WTC11 (cell line): ENCODE measurements around the gene C2orf92. TPM values are rescaled to one million over a fixed set of nuclear protein-coding genes. Genes with fewer than 3 reads are reported as not detected.

ENCODE experiments used
- ATAC-seq: fragments of 200-7000 bp; cut with Tn5 transposase; 2 replicates; pipeline ENCODE4 v1.10.0; 2021; ENCODE audit warnings: mild to moderate bottlenecking, moderate library complexity
- CTCF ChIA-PET: fragments of 300-600 bp; sonication (Branson Sonifier 250); formaldehyde crosslinking; loops from one replicate; lab custom pipeline; 2021; ENCODE audit warnings: antibody characterized with exemption; lab: Charles Lee
- POLR2A ChIA-PET: fragments of 350-600 bp; sonication (Branson Sonifier 250); formaldehyde crosslinking; loops from one replicate; lab custom pipeline; 2021; ENCODE audit warnings: antibody characterized with exemption; lab: Charles Lee
- DNase-seq: peaks from one replicate; pipeline ENCODE4 v3.0.0; 2021; ENCODE audit warnings: low spot score
- H3K27ac Mint-ChIP-seq: 2 replicates; pipeline ENCODE4 v1.8.0; 2021; ENCODE audit warnings: mixed read lengths
- H3K27me3 Mint-ChIP-seq: 2 replicates; pipeline ENCODE4 v1.8.0; 2021; ENCODE audit warnings: low read depth, mild to moderate bottlenecking, moderate library complexity, mixed read lengths
- H3K36me3 Mint-ChIP-seq: 2 replicates; pipeline ENCODE4 v1.8.0; 2021; ENCODE audit warnings: mixed read lengths
- H3K4me1 Mint-ChIP-seq: 2 replicates; pipeline ENCODE4 v1.8.0; 2022; ENCODE audit warnings: mixed read lengths
- H3K4me3 Mint-ChIP-seq: 2 replicates; pipeline ENCODE4 v1.8.0; 2021; ENCODE audit warnings: mild to moderate bottlenecking, moderate library complexity, mixed read lengths
- H3K9me3 Mint-ChIP-seq: 2 replicates; pipeline ENCODE4 v1.8.0; 2021; ENCODE audit warnings: mixed read lengths
- ARID4B ChIP-seq: sonication (generic); formaldehyde crosslinking; IDR thresholded peaks from 2 replicates; pipeline ENCODE4 v1.8.0; 2023; ENCODE audit warnings: missing genetic modification reagents, mild to moderate bottlenecking, borderline replicate concordance
- CDX4 ChIP-seq: fragments of 250-450 bp; sonication (Bioruptor Pico); IDR thresholded peaks from 2 replicates; pipeline ENCODE4 v1.9.0; 2021; ENCODE audit warnings: moderate library complexity, mild to moderate bottlenecking, inconsistent platforms, borderline replicate concordance
- E2F5 ChIP-seq: sonication (generic); formaldehyde crosslinking; IDR thresholded peaks from 2 replicates; pipeline ENCODE4 v1.8.1; 2022; ENCODE audit warnings: mild to moderate bottlenecking, moderate library complexity, missing genetic modification reagents
- GRHL2 ChIP-seq: fragments of 250-450 bp; sonication (Bioruptor Pico); IDR thresholded peaks from 2 replicates; pipeline ENCODE4 v1.8.0; 2022; ENCODE audit warnings: mild to moderate bottlenecking, moderate library complexity; ENCODE audit not compliant: insufficient replicate concordance, severe bottlenecking
- IRF2 ChIP-seq: sonication (generic); formaldehyde crosslinking; IDR thresholded peaks from 2 replicates; pipeline ENCODE4 v1.8.0; 2022; ENCODE audit warnings: low read depth, missing genetic modification reagents, borderline replicate concordance
- NFATC4 ChIP-seq: fragments of 250-450 bp; sonication (Bioruptor Pico); IDR thresholded peaks from 2 replicates; pipeline ENCODE4 v1.9.0; 2021; ENCODE audit warnings: mild to moderate bottlenecking
- PRDM15 ChIP-seq: sonication (generic); formaldehyde crosslinking; IDR thresholded peaks from 2 replicates; pipeline ENCODE4 v1.8.0; 2022; ENCODE audit warnings: missing genetic modification reagents
- TCF7 ChIP-seq: sonication (generic); formaldehyde crosslinking; IDR thresholded peaks from 2 replicates; pipeline ENCODE4 v1.8.0; 2022; ENCODE audit warnings: mild to moderate bottlenecking, low read depth, missing genetic modification reagents, moderate library complexity
- ZBTB21 ChIP-seq: sonication (generic); formaldehyde crosslinking; IDR thresholded peaks from 2 replicates; pipeline ENCODE4 v1.8.1; 2023; ENCODE audit warnings: mild to moderate bottlenecking, missing genetic modification reagents, borderline replicate concordance
- ZBTB43 ChIP-seq: sonication (generic); formaldehyde crosslinking; IDR thresholded peaks from 2 replicates; pipeline ENCODE4 v1.8.1; 2023; ENCODE audit warnings: mild to moderate bottlenecking, missing genetic modification reagents
- ZNF138 ChIP-seq: sonication (generic); formaldehyde crosslinking; conservative IDR thresholded peaks from 2 replicates; pipeline ENCODE4 v1.8.1; 2022; ENCODE audit warnings: mild to moderate bottlenecking, moderate library complexity, missing genetic modification reagents
- ZNF423 ChIP-seq: fragments of 250-450 bp; sonication (Bioruptor Pico); IDR thresholded peaks from 2 replicates; pipeline ENCODE4 v2.1.2; 2022; ENCODE audit warnings: mild to moderate bottlenecking, moderate library complexity
- ZNF425 ChIP-seq: fragments of 250-450 bp; sonication (Bioruptor Pico); conservative IDR thresholded peaks from 2 replicates; pipeline ENCODE4 v1.9.0; 2021; ENCODE audit warnings: mild to moderate bottlenecking
- total RNA-seq: library from RNA; stranded (reverse); gene quantifications from 3 replicates; pipeline ENCODE4 v1.2.3, GENCODE V29; 2021

C2orf92 gene
- total RNA-seq, 1 experiment from 2014 or later: 5.2 TPM

GRCh38 chr2:97720746-97721145, 51.2 kb downstream of the C2orf92 start:
- TF ChIP-seq ARID4B (CRISPR knock-in tag): no peak
- TF ChIP-seq ZBTB21: no peak
- no peak for TF ChIP-seq IRF2 (CRISPR knock-in tag)
- no peak for TF ChIP-seq CDX4
- TF ChIP-seq ZNF423 (CRISPR knock-in tag): no peak
- TF ChIP-seq TCF7 (CRISPR knock-in tag): no peak
- TF ChIP-seq ZNF425 (CRISPR knock-in tag): no peak
- TF ChIP-seq PRDM15 (CRISPR knock-in tag): no peak
- TF ChIP-seq GRHL2 (CRISPR knock-in tag): no peak
- no peak for TF ChIP-seq ZNF138 (CRISPR knock-in tag)
- TF ChIP-seq ZBTB43: no peak
- TF ChIP-seq NFATC4 (CRISPR knock-in tag): no peak
- TF ChIP-seq E2F5: no peak
- ATAC-seq (peak; percentile 83), DNase-seq (no peak)
- Mint-ChIP-seq H3K27ac (peak overlapping the region; percentile 11; the same call in 1 of the 2 replicates), H3K27me3 (no peaks in the 10 kb centered on the region; the same call in 1 of the 2 replicates), H3K9me3 (no peaks in the 10 kb centered on the region), H3K4me1 (peaks cover 31% of the 10 kb centered on the region), H3K4me3 (peak overlapping the region; percentile 0; the same call in 1 of the 2 replicates), H3K36me3 (no peaks in the 10 kb centered on the region)
- CTCF ChIA-PET: interaction anchor here (0.7 to 1.3 kb wide), 8 partner anchors 11 to 130 kb away, joined by 3 to 9 read pairs (median 5); partner anchors contain the start of gene ACTR1B
- POLR2A ChIA-PET: interaction anchor here (0.7 kb wide), 1 partner anchor 856 kb away, joined by 3 read pairs; no protein-coding TSS in a partner anchor
